Keratinocyte (primary cell): ENCODE measurements around the gene SFXN1.

Experiments used
- CTCF ChIP-seq, 3 experiments: IDR thresholded peaks in 1 of 3; conservative IDR thresholded peaks in 1 of 3; optimal IDR thresholded peaks in 1 of 3; 2 replicates in 2 of 3; 3 replicates in 1 of 3; pipeline versions ENCODE3 to v1.5.1; 2011; ENCODE audit warnings: low read length in 3 of 3, mild to moderate bottlenecking in 3 of 3, moderate library complexity in 2 of 3, control low read depth in 1 of 3, inconsistent platforms in 1 of 3; ENCODE audit not compliant: insufficient read depth in 2 of 3; ENCODE audit errors: extremely low read depth in 1 of 3
- EZH2 ChIP-seq: IDR thresholded peaks from one replicate; pipeline ENCODE4 v1.6.1; 2012; ENCODE audit warnings: inconsistent platforms, mild to moderate bottlenecking, low read length, moderate library complexity

- no peak for TF ChIP-seq CTCF (optimal IDR thresholded peaks at IDR 0.05 in 1 of 3, IDR thresholded peaks at IDR 0.05 in 1 of 3, conservative IDR thresholded peaks at IDR 0.05 in 1 of 3; ENCODE audit: extremely low read depth in 1 of 3, insufficient read depth in 2 of 3, low read length in 3 of 3)
- no peak for TF ChIP-seq EZH2
These were observed 66.2 kb downstream of the SFXN1 start for GRCh38 chr5:175544586-175544985.
